SH-SY5Y (cell line): Measurements from ENCODE around the gene RCN2.

Source experiments
- GATA2 ChIP-seq: IDR thresholded peaks from 2 replicates; pipeline ENCODE4 v1.6.1; 2011; ENCODE audit warnings: mild to moderate bottlenecking, low read depth, low read length
- GATA3 ChIP-seq: IDR thresholded peaks from 2 replicates; pipeline ENCODE4 v1.6.1; 2011; ENCODE audit warnings: low read depth, mild to moderate bottlenecking, low read length, moderate library complexity

RCN2 gene, protein sequence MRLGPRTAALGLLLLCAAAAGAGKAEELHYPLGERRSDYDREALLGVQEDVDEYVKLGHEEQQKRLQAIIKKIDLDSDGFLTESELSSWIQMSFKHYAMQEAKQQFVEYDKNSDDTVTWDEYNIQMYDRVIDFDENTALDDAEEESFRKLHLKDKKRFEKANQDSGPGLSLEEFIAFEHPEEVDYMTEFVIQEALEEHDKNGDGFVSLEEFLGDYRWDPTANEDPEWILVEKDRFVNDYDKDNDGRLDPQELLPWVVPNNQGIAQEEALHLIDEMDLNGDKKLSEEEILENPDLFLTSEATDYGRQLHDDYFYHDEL

DNA sequence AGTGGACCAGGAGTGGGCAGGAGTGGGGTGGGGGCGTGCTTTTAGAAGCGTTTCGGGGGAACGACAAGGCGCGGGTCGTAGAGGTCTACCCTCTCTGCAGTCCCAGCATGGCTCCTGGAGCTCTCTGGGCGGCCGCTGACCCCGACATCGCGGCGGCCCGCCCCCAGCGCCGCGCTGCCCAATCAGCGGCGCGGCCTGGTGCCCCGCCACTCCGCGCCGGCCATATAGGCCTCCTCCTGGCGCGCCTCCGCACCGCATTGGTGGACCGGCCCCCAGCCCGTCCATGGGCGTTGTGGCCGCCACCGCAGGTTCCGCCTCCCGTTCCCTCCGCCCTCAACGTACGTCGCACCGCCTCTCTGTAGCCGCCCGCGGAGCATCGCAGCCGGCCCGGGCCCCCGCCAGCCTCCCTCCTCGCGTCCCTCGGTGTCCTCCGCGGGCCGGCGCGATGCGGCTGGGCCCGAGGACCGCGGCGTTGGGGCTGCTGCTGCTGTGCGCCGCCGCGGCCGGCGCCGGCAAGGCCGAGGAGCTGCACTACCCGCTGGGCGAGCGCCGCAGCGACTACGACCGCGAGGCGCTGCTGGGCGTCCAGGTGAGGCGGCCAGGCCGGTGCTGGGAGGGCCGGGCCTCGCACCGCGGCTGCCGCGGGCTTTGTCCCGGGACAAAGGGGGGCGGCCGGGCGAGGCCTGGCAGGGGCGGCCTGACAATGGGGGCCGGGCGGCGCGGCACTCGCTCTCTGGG is at the start of gene RCN2:
TSS of gene RCN2 (plus strand) at position 353 of the 738 bp plus-strand sequence. CDS start at position 446, 93 bp downstream.
- no peak for TF ChIP-seq GATA2
- no peak for TF ChIP-seq GATA3

DNA sequence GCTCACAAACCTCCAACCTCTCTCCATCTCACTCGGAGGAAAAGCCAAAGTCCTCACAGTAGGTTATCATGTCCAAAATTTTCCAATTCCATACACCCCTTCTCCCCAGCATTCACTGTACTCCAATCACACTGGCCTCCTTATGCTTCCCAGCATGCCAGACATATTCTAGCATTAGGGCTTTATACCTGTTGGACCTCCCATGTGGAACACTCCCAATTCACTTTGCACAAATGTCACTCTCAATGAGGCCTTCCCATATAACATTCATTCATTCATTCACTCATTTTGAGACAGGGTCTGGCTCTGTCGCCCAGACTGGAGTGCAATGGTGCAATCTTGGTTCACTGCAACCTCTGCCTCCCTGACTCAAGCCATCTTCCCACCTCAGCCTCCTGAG is 46.3 kb upstream of the RCN2 start:
- TF ChIP-seq GATA2 (no peak), GATA3 (no peak)

DNA sequence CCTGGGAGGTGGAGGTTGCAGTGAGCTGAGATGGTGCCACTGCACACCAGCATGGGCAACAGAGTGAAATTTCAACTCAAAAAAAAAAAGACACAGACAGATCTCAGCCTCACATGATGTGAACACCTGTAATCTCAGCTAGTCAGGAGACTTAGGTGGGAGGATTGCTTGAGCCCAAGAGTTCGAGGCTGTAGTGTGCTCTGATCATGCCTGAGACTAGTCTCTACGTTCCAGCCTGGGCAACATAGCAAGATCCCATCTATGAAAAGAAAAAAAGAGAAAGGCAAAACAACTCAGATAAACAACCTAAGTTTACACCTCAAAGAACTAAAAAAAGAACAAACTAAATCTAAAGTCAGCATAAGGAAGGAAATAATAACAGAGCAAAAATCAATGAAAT is 37.4 kb upstream of the RCN2 start:
- TF ChIP-seq GATA3 (no peak), GATA2 (no peak)

DNA sequence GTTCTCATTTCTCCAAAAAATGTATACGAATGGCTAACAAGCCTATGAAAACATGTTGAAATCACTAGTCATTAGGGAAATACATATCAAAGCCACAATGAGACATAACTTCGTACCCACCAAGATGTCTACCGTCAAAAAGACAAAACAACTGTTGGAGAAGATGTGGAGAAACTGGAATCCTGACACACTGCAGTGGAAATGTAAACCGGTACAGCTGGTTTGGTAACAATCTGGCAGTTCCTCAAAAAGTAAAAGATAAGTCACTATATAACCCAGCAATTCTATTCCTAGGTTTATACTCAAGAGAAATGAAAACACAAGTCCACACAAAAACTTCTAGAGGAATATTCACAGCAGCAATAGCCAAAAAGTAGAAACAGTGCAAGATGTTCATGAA is 33.4 kb upstream of the RCN2 start:
- no peak for TF ChIP-seq GATA2
- TF ChIP-seq GATA3: no peak

DNA sequence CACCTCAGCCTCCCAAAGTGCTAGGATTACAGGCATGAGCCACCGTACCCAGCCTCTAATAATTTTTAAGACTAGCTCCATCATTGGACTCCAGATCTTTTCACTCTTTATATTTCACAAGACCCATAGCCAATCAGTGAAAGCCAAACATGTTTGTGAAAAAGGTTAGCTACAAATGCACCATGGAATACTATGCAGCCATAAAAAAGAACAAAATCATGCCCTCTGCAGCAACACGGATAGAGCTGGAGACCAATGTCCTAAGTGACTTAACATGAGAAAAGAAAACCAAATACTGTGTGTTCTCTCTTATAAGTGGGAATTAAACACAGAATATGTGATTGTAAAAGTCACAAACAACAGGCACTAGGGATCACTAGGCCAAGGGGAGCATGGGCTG is 29.6 kb upstream of the RCN2 start:
- no peak for TF ChIP-seq GATA3
- TF ChIP-seq GATA2: no peak

DNA sequence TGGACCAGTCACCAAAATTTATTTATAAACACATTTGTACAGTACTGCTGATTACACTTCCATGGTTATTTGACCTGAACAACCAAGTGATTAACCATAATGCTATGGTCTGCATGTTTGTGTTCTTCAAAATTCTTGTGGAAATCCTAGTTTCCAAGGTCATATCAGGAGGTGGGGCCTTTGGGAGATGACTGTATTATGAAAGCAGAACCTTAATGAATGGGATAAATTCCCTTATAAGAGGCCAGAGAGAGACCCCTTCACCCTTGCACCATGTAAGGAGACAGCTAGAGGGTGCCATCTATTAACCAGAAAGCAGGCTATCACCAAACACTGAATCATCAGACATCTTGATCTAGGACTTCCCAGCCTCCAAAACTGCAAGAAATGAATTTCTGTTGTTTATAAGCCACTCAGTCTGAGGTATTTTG is 28.3 kb upstream of the RCN2 start:
- TF ChIP-seq GATA3 (no peak), GATA2 (no peak)

DNA sequence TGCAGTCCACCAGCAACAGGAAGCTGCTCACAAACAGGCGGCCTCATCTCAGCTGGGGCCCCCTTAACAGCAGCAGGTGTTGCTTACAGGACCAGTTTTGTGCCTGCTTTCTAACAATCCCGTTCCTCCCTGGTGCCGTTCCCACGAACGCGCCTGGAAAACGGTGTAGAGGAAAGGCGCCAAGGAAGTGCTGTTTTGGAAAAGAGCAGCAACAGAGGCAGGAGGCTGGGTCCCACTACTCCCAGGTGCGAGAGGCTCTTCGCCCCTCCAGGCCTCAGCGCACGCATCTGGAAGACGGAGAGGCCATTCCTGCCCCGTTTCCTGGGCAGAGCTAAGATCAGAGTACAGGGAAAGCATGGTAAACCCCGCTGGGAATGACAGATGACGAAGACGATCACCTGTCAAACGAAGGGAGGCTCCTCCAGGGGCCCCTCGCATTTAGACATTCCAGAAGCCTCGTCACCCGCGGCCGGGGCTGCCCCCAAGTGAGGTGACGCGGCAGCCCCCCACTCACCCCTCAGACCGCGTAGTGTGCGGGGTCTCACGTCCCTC is 27.0 kb upstream of the RCN2 start:
- TF ChIP-seq GATA2 (no peak), GATA3 (no peak)

DNA sequence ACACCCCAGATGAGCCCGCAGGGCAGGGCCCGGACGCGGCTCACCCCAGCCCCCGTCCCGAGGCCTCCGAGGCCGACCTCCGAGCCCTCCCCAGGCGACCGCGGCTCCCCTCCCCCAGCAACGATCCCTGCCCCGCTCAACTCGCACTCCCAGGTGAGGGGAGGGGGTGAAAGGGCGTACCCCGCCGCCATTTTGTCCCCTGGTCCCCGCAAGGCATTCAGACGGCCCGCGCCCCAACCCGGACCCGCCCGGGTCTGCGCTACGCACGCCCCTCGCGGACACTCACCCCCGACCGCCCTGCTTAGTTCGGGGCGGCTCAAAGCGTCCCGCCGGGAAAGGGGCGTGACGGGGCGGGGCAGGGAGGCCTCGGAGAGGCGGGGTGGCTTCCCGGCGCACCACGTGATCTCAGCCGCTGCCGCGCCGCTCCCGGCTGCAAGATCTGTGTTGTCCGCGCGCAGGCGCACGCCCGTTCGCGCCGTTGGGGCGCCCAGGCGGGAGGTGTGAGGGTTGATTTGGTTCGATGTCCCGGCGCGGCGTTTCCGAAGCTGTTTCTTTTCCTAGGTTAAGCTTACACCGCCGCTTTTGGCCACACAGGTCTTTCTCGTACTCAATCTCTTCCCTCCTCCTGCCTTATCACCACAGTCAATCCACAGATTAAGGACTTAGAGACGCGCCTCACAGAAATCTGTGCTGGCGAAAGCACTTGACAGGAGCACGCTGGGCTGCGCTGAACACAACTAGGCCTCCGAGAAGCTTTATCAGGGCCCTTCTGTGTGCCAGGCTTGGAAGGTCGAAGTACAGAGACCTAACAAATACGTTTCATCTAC is 26.3 kb upstream of the RCN2 start, which contains the start of gene SCAPER:
TSS of gene SCAPER (minus strand) at position 328 of the 827 bp plus-strand sequence. CDS start 21,523 bp downstream, outside the sequence.
- TF ChIP-seq GATA2 (peak; percentile 50), GATA3 (no peak)

DNA sequence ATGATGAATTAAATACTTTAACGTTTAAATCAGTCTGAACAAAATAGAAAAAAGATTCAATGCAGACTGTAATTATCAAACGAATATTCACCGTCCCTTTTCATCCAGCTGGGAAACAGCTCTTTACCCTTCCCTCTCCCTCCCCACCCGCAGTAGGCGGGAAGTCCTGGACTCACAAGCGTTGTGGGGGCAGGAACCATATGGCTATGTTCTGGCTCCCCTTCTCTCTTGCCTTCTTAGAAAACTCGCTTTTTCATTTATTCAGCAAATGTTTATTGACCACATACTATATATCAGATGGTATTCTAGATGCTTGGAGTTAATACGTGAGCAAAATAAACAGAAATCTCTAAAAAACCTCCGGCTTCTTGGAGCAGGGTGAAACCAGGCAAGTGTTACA is 25.7 kb upstream of the RCN2 start:
- TF ChIP-seq GATA3 (no peak), GATA2 (no peak)

DNA sequence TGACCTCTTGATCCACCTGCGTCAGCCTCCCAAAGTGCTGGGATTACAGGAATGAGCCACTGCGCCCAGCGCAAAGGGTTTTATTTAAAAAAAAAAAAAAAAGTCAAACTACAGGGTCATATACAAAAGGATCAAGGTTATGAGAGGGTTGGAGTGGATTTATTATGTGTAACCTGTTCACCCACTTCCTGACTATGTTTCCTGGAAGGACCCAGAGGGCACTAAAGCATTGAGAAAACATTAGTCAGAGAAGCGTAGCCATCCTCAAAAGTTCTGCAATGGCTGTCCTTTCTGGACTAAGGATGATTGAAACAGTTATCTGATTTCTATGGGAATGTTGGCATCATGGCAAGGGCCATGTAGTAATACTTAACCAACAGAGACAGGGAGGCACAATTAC is 19.1 kb upstream of the RCN2 start:
- TF ChIP-seq GATA3 (no peak), GATA2 (no peak)

DNA sequence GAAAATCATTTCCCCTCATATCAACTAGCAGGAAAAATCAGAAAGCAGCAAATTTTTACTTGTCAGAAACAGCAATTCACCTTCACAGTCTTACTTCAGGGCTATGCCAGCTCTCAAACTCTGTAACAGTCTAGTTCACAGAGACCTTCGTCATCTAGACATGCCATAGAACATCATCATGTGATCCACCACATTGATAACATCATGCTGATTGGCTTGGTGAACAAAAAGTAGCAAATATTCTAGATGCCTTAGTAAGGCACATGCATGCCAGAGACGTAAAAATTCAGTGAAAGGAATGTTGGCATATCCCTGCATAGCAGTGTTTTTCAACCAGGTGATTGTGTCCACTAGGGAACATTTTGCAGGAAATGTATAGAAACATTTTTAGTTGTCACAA is 17.8 kb upstream of the RCN2 start:
- no peak for TF ChIP-seq GATA3
- no peak for TF ChIP-seq GATA2

DNA sequence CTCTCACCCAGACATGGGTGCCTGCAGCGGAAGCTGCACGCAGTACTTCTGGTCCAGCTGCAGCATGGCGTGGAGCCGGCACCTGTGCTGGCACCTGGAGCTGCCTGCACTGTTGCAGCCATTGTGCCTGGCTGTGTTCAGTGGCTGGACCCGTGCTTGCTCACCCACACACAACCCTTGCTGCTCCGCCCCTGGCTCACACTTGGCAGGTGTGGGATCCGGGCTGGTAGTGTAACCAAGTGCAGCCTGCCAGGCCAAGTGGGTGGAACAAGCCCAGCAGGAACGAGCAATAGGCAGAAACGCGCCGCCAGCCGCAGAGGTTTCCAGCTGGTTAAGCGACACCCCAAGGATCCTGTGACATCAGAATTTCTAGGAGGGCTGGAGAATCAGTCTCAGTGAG is 15.2 kb upstream of the RCN2 start:
- TF ChIP-seq GATA3 (no peak), GATA2 (no peak)

DNA sequence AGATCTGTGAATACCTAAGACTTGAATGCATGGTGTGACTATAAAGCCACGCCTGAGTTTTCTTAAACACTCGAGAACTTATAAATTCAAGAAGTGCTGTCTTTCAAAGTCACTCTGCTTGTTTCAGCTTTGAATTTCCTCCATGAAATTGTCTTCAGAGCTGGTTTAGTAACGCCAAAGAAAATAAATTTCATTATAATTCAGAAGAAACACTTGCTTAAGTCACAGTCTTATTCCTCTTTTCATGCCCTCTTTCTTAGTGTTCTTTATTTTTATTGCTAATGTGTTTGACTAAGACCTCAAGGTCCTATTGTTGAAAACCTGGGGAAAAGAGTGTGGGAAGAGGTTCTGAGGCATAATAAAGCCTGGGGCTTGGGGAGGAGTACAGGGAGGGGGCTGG is 3.3 kb upstream of the RCN2 start:
- no peak for TF ChIP-seq GATA2
- TF ChIP-seq GATA3: no peak
